Medulla oblongata (tissue), 1 donor: Measurements from ENCODE around the gene ZNF335.
A peak's percentile ranks its signal among the peaks of the same experiment; 100 is the strongest.
"Not testable (repeated sequence)": the region's sequence is repeated elsewhere in the genome, so short reads cannot be mapped to it uniquely, and the experiment has no call there.

Source experiments
- DNase-seq: peaks from one replicate; pipeline ENCODE4 v3.0.0-alpha.2; 2015; ENCODE audit errors: extremely low spot score

The ZNF335 gene

DNA sequence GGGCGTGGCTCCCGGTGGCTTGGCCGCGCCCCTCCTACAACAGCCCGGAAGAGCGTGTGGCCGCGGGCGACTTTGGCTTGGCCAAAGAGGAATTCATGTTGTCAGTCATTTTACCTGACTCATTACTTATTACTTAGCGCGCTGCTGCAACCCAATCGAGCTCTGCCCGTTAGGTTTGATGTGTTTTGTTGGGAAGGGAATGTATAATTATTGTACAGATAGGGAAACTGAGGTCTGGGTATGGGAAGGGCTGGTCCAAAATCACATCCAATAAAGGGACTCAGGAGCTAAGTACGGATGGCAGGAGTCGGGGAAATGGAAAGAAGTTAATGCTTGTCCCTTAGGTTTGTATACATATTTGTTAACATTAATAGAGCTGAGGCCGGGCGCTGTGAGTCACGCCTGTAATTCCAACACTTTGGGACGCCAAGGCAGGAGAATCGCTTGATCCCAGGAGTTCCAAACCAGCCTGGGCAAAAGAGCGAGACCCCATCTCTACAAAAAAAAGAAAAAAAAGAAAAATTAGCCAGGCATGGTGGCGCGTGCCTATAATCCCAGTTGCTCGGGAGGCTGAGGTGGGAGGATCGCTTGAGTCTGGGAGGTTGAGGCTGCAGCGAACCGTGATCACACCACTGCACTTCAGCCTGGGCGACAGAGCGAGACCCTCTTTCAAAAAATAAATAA is 639 bp upstream of the ZNF335 start:
- no peak for DNase-seq

DNA sequence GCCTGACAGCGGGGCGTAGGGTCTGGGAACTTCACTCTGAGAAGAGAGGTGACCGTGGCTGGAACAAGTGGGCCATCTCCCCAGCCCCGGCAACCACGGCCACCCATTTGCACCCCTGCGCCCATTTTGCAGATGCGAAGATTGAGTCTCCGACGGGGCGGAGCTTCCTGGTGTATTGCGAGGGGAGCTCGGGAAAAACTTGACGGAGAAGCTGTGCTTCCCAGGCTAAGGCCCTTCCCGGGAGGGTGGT is 653 bp downstream of the ZNF335 start:
- no peak for DNase-seq

DNA sequence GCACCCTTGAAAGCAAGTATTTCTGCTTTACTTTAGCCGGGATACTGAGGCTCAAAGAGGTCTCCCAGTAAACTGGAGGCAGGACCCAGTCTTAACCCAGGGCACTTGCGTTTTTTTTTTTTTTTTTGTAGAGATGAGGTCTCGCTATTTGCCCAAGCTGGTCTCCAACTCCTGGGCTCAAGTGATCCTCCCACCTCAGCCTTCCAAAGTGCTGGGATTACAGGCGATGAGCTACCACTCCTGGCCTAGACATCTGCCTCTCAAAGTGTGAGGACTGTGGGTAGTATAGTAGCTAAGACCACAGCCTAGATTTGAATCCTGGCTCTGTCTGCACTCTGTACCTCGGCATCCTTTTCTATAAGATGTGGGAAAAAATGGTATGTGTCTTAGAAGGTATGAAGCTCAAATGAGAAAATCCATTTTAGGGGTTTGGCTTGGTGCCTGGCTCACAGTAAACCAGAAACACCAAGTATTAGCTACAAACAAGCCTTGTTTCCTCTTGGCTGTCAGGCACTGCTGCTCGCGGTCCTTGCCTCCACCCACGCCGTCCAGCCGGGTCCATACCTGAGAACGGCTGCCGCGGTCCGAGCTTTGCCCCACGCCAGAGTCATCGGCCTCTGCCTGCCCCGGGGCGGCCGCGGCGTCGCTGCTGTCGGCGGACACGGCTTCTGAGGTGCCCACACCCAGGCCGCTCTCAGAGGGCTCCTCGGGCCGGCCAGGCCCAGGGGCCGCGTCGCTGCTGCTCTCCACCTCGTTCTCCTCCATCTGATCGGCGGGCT is 1.2 kb downstream of the ZNF335 start:
- DNase-seq: peak; percentile 26

DNA sequence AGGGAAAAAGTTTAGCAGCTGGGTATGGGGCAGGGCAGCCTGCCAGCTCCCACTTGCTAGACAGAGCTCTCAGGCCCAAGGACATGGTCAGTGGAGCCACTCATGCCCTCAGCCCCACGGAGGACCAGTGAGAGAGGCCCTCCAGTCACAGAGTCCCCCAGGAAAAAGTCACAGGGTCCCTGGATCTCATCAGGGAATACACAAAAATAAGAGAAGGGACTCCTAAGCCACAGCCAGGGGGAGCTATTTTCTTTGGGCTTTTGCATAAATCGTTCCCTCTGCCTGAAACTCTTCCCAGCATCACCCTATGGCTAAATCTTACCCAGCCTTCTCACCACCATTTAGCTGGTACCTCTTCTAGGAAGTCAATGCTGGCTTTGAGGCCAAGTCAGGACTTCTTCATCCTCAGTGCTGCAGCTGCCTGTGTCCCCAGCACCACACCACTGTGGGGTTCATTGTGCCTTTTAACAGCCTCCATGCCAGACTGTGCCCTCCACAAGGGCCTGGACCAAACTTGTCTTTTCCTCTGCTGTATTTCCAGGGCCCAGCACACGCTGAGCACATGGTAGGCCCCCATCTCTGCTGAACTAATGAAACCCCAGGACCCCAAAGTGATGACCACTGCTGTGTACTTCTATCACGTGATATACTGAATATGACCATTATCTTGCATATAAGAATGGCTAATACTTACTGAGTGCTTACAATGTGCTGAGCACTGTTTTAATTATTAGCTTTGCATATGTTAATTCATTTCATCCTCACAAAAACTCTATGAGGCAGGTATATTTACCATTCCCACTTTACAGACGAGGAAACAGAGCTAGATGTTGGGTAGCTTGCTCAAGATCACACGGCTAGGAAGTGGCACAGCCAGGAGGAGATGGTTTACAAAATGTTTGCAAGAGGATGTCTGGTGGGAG is 2.0 kb downstream of the ZNF335 start:
- peak; percentile 78 for DNase-seq

DNA sequence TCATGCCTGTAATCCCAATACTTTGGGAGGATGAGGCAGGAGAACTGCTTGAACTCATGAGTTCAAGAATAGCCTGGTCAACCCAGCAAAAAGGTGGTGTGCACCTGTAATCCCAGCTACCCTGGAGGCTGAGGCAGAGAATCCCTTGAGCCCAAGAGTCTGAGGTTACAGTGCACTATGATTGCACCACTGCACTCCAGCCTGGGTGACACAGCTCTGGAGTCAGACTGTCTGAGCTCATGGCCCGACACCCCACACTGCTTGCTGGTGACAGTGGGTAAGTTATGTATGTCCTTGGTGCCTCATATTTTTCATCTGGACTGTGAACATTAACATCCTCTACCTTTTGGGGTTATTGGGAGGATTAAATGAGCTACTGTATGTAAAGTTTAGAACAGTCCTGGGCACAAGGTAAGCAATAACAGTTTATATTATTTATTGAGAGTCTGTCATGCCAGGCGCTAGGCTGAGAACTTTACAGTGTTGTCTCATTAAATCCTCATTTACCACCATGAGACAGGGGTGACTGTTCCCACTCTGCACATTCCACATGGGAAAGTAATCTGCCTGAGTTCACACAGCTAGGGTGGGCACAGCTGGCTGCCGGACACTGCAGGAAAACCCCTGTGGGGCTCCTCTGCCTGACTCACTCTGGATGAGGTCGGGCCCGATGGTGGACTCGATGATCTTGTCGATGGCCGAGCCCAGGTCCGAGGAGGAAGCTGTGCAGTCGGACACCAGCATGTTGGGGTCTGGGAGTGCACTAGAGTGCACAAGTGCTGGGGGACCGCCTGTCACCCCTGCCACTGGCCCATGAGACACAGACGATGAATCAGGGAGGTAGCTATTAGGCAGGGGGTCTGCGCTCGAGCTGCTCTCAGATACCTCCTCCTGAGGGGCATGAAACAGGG is 2.9 kb downstream of the ZNF335 start:
- DNase-seq: no peak

DNA sequence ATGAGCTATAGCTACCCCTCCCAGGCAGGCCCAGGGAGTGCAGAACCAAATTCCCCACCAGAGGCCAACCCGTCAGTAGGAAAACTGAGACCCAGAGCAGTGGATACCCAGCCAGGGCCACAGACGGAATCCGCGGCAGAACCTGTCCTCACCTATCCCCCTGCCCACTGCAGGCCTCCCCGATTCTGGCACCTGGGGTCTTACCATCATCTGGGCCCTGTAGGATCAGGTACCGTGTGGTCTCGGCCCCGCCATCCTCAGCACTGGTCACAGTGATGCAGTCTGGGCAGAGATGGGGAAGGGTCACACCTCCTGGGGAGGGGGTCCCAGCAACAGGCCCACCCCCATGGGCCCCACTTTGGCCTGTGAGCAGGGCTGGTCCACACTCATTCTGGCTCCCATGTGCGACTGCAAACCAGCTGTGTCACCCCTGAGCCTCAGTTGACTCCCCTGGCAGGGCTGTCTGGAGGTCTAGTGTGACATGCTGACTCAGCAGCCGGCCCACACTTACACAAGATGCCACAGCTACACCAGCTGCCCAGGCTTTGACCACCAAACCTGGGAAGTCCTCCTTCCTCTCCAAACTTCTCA is 3.8 kb downstream of the ZNF335 start:
- DNase-seq: no peak

DNA sequence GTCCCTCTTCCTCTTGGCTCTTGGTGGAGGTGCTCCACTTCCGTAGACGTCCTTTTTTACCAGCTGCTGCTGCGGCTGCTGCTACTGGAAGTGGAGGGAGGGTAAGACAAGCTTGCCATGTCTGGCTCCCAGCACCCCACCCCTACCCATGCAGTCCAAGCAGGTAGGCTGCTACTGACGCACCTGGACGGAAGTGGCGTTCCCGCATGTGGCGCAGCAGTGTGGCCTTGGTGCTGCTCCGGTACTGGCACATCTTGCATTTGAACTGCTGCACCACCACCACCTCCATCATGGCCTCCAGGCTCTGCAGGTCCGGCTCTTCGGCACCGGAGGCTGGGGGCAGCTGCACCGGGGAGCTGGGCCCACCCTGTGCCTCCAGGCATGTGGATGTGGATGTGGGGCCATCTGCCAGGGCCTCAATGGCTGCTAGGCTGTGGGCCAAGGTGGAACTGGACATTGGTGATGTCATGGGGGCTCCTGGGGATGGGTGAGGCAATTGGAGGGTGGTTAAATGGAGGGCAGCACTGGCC is 4.4 kb downstream of the ZNF335 start:
- no peak for DNase-seq

DNA sequence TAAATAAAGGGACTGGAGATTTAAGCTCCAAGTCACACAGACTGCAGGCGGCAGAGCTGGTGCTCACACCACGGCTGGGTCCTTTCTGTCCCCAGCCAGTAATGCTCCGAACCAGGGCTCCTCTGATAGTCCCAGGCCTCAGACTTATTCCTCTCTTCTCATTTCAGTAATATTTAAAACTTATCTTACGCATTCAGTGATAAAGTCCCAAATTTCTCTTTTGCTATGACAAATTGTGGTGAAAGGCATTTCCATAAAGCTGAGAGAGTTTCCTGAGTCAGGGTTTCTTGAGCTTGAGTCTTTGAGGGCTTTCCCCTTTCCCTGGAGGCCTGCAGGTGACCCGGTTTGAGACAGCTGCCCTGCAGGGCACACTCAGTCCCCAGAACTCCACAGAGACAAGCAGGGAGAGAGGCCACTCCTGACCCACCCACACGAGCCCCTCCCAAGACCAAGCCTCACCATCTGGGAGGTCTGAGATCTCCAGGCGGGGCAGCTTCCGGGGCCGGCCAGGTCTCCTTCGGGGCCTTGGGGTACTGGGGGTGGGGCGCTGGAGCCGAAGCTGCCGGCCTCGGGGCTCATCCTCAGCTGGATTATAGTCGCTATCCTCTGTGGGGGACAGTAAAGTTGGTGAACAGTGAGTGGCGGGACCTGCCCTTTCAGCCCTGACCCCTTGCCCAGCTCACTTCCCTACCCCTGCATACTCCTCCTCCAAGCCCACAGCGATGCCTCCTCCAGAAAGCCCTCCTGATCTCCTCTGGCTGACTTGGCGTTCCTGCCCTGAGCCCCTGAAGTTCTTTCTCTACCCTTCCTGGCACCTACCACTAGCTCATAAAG is 6.6 kb downstream of the ZNF335 start:
- DNase-seq: no peak

DNA sequence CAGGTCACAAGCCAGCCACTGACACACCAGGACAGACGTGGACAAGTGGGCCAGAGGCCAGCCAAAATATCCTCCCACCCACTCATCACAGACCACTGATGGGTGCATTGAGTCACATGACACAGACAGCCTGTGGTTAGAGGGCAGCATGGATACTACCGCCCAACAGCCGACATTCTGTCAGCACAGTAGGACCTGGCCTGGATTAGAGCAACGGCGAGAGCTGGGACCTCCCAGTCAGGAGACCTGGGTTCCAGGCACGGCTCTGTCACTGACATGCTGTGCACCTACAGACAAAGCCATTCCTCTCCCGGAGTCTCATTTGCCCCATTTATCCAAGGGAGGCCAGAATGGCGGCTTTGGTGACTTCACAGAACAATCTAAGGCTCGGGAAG is 8.0 kb downstream of the ZNF335 start:
- no peak for DNase-seq

DNA sequence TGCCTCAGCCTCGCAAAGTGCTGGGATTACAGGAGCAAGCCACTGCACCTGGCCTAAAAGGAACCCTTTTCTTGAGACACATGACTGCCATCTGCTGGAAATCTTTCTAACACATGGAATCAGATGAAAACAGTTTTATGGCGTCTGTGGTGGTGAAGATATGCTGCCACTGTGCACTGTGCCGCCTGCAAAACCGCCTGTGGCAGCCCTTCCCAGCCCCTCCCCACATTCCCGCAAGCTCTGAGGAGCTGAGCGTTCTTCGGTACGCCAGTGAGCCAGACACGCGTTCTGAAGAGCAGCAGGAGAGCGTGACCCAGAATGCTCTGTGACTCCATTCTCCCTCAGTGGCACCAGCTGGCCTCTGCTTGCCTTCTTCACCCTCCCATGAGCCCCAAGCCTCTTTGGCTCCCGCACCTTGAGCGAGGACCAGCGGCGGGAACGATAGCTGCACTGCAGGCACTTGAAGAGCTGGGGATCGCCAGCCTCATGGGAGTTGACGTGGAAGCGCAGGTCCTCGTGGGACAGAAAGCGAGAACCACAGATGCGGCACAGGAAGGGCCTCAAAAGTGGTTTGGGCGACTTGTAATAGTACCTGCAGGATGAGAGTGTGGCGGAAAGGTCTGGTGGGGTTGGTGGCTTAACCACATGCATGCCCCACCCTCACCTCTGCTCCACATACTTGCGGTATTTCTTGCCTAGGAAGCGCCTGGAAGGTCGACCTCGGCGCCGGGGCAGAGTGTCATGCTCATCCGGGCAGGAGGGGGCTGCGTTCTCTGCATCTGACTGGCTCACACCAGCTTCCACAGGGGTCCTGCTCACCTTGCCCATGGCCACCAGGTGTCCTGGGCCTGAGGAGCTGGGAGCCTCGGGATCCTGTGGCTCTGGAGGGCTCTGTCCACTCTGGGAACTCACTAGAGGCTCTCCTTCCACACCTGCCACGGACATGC is 8.7 kb downstream of the ZNF335 start:
- peak; percentile 25 for DNase-seq

DNA sequence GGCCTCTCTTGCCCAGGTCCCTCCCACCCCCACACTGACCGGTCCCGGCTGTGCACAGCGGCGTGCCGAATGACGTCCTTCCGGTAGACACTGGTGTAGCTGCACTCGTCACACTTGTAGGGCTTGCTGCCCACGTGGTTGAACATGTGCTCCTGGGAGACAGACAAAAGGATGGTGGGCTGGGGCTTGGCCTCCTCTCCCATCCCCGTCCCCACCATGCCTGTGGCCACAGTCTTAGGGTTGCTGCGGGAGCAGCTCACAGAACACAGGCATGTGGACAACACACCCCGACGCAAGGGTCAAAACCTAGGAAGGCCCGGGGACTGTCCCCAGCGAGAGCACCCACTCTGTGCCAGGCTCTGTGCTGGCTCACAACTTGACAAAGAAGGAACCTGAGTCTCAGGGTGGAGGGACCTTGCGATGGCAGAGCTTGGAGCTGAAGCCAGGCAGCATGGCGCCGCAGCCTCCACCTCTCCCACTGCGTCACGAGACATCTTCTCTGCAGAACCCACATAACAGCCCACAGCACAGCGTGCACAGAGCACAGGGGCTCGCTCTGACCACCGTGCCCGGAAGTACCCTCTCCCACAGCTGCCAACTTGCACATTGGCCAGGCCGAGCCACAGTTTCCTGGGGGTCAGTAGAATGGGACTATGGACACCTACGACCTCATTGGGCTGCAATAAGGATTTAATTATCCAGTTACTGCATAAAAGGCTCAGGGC is 9.8 kb downstream of the ZNF335 start:
- DNase-seq: no peak

DNA sequence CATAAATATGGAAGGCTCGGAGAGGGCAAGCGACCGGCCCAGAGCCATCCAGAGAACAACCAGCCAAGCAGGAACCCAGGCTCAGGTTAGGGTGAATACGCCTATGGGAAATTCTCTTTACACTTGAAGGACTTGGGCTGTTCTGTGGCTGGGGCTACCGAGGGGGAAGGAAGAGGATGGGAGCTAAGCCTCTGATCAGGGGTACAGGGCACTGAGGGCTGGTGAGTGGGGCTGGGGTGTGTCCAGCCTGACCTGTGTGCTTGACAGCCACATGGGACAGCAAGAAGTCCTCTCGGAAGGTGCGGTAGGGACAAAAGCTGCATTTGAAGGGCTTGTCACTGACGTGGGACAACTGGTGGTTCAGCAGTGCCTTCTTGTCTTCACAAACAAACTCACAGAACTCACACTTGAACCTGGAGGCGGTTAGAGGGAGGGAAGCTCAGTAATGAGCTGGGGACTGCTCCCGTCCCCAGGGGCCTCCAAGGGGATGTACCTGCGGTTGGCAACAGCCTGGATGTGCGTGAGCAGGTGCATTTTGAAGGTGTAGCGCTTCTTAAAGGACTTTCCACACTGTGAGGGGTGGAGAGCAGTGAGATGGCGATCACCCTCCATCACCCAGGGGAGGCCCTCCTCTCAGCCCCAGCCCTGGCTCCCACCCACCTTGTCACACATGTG is 11.9 kb downstream of the ZNF335 start:
- no peak for DNase-seq

DNA sequence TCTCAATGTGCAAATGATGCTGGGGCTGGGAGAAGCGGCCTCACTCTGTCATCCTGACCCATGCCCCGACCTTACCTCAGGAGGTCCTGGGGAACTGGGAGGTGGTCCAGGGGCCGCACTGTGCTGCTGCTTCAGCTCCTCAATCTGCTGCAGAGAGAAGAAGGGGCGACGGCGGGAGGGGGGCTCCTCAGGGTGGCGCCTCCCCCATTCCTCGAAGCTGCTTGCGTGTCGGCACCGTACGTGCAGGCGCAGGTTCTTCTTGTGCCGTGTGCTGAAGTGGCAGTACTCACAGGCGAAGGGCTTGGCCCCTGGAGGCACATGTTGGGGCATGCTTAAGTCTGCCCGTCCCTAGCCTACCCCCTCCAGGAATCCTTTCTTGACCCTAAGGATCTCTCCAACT is 12.9 kb downstream of the ZNF335 start:
- DNase-seq: no peak

DNA sequence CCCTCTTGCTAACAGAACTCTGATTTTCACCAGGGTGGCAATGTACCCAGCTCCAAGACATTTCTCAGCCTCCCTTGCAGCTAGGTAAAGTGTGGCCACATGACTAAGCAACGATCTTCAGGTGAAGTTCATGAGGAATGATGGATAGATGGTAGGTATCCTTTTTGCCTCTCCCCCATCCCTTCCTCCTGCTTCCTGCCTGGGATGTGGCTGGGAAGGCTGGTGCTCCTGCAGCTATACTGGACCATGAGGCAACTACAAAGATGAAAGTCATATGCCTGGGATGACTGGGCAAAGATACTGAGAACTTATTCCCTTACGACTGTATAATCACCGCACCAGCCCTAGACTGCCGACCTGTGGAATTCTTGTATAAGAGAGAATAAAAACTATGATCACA is 13.4 kb downstream of the ZNF335 start:
- DNase-seq: no peak

DNA sequence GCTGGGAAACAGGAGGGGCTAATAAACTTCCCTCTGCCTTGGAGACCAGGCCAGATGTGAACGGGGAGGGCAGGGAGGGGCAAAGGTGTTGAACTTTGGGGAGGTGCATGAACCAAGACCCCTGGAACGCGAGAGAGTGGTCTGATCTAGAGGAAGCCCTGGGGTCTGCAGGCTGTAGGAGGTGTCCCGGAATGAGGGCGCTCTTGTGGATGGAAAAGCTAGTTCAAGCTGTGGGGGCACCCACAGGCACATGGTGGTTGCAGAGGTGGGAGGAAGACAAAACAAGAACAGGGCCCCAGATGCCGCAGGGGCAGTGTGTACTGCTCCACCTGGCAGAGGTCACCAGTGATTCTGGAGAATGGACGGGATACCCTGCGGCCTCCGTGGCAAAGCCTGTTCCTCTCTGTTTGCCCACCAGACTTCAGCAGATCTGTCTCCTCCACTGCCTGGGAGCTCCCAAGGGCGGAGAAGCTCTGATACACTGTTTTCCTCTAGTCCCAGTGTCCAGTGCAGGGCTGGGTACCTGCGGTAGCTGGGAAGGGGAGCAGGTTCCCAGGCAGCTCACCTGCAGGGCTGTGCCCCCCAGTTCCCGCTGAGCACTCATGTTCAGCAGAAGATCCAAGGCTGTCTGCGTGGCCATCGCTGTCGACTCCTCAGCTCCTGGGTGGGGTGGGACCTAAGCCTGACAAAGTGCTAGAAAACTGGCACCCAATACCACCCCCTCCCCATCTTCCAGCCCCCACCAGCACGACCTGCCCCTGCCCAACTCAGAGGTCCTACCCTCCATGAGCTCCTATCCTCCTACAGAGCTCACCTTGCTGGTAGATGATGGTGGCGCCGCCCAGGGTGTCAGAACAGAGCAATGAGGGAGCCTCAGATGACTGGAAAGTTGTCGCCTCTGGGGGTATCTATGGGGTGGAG is 14.7 kb downstream of the ZNF335 start:
- no peak for DNase-seq

DNA sequence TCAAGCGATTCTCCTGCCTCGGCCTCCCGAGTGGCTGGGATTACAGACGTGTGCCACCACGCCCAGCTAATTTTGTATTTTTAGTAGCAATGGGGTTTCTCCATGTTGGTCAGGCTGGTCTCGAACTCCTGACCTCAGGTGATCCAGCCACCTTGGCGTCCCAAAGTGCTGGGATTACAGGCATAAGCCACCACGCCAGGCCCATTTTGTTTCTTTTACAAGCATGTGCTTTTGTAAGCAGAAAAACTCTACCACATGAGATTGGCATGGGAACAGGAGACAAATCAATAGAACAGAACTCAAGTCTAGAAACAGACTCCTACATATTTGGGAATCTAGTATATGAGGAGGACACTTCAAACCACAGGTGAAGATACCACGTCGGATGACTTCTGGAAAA is 15.7 kb downstream of the ZNF335 start:
- DNase-seq: not testable (repeated sequence)

DNA sequence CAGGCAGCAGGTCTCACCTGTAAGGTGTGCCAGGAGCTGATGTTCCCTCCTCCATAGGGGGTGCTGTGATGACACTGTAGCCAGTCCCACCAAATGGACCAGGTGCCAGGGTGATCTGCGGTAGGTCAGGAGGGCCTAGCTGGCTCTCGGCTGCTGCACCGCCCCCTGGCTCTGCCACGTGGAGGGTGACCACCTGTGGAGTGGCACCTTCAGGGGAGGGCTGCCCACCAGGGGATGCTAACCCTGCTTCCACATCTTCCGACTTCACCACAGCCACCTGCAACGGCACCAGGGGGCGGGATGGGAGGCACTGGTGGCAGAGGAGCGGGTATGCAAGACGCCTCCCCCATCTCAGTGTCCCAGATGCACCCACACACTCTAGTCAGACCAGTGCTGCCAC is 18.3 kb downstream of the ZNF335 start:
- DNase-seq: no peak
